Common myeloid progenitor, CD34-positive (primary cell): Measurements from ENCODE around the gene CHST6.

Experiments used
- CTCF ChIA-PET: fragments of 350-600 bp; sonication (Branson Sonifier 250); formaldehyde crosslinking; loops from one replicate; lab custom pipeline; 2021; ENCODE audit warnings: antibody characterized with exemption; lab: Charles Lee
- POLR2A ChIA-PET: fragments of 350-600 bp; sonication (Branson Sonifier 250); formaldehyde crosslinking; loops from one replicate; lab custom pipeline; 2021; ENCODE audit warnings: antibody characterized with exemption; lab: Charles Lee
- DNase-seq, 3 donors: peaks; one replicate each; pipeline versions ENCODE4 v3.0.0 to v3.0.0-alpha.2; 2013
- H3K27ac ChIP-seq, 2 experiments: 1 replicate in 1 of 2; 2 replicates in 1 of 2; pipeline ENCODE4 v1.7.0; 2013; ENCODE audit warnings: inconsistent platforms in 2 of 2, low read length in 2 of 2, mild to moderate bottlenecking in 2 of 2, low read depth in 1 of 2, moderate library complexity in 1 of 2; ENCODE audit not compliant: severe bottlenecking in 2 of 2, insufficient read depth in 1 of 2, poor library complexity in 1 of 2
- H3K27me3 ChIP-seq, 5 experiments: replicated peaks in 2 of 5; 1 replicate in 3 of 5; 2 replicates in 2 of 5; pipeline versions ENCODE4 v1.6.1 to v1.7.0; 2013; ENCODE audit warnings: low read length in 4 of 5, mild to moderate bottlenecking in 2 of 5, moderate library complexity in 2 of 5, inconsistent platforms in 1 of 5; ENCODE audit not compliant: insufficient read depth in 5 of 5, control insufficient read depth in 4 of 5
- H3K36me3 ChIP-seq, 4 experiments: 1 replicate in 2 of 4; 2 replicates in 2 of 4; pipeline versions ENCODE4 v1.6.1 to v1.7.0; 2013; ENCODE audit warnings: low read length in 3 of 4, control low read depth in 1 of 4, mild to moderate bottlenecking in 1 of 4; ENCODE audit not compliant: control insufficient read depth in 4 of 4, insufficient read depth in 4 of 4
- H3K4me1 ChIP-seq, 4 experiments: 1 replicate in 3 of 4; 2 replicates in 1 of 4; pipeline versions ENCODE4 v1.6.1 to v1.7.1; 2013; ENCODE audit warnings: low read length in 3 of 4, mild to moderate bottlenecking in 3 of 4, control low read depth in 1 of 4, inconsistent platforms in 1 of 4, moderate library complexity in 1 of 4; ENCODE audit not compliant: control insufficient read depth in 4 of 4, insufficient read depth in 4 of 4; ENCODE audit errors: control extremely low read depth in 1 of 4
- H3K4me3 ChIP-seq, 7 experiments: 1 replicate in 4 of 7; 2 replicates in 3 of 7; pipeline versions ENCODE4 v1.5.1 to v1.7.0; 2013; ENCODE audit warnings: mild to moderate bottlenecking in 7 of 7, low read length in 6 of 7, moderate library complexity in 6 of 7, inconsistent platforms in 2 of 7, low read depth in 2 of 7, control low read depth in 1 of 7; ENCODE audit not compliant: insufficient read depth in 4 of 7, control insufficient read depth in 1 of 7; ENCODE audit errors: extremely low read depth in 1 of 7
- H3K9me3 ChIP-seq, 5 experiments: 1 replicate in 4 of 5; 2 replicates in 1 of 5; pipeline versions ENCODE4 v1.6.1 to v1.7.1; 2013; ENCODE audit warnings: low read length in 4 of 5, mild to moderate bottlenecking in 2 of 5, inconsistent platforms in 1 of 5, low read depth in 1 of 5, moderate library complexity in 1 of 5; ENCODE audit not compliant: control insufficient read depth in 4 of 5, insufficient read depth in 2 of 5; ENCODE audit errors: control extremely low read depth in 1 of 5
- WGBS: methylation state at CpG from one replicate; pipeline ENCODE4 v1.1.5; 2013; ENCODE audit not compliant: insufficient coverage; 5-methylcytosine and 5-hydroxymethylcytosine counted together

The CHST6 gene

DNA sequence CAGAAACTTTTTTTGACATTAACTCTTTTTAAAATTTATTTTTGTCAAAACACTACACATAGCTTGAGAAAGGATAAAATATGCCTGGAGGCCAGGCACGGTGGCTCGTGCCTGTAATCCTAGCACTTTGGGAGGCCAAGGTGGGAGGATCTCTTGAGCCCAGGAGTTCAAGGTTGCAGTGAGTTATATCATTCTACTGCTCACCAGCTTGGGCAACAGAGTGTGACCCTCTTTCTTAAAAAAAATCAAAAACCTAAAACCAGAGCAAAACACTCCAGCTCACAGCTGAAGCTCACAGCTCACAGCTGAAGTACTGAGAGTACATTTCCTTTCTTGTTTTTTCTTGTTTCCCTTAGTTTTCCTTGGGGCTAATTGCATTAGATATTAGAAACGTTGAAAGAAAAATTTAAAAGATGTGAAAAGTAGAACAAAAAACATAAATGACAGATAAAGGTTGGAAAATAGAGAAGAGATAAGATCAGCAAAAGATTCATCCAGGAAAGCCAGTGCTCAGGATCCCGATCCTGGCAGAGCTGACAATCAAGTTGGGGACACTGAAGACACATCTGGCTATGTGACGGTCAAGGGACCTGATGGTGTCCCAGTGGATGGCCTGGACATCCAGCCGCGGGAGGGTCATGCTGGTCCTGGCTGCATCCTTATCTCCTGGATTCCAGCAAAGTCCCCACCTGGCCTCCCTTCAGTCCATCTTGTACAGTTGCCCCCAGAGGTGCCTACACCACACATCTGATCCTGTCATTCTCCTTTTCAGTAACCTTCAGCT is 9.8 kb downstream of the CHST6 start:
- DNase-seq = no peak
- Histone ChIP-seq H3K36me3 (no peaks in the 10 kb centered on the region), H3K4me3 (no peak overlapping the region), H3K27ac (no peak overlapping the region), H3K27me3 (no peaks in the 10 kb centered on the region), H3K9me3 (no peaks in the 10 kb centered on the region), H3K4me1 (no peaks in the 10 kb centered on the region)
- 99% methylated on average over 7 of the region's 7 CpGs for WGBS
- CTCF ChIA-PET = interaction anchor here (0.7 kb wide), 1 partner anchor 32 kb away, joined by 3 read pairs; no protein-coding TSS in a partner anchor
- POLR2A ChIA-PET = no interaction called here

DNA sequence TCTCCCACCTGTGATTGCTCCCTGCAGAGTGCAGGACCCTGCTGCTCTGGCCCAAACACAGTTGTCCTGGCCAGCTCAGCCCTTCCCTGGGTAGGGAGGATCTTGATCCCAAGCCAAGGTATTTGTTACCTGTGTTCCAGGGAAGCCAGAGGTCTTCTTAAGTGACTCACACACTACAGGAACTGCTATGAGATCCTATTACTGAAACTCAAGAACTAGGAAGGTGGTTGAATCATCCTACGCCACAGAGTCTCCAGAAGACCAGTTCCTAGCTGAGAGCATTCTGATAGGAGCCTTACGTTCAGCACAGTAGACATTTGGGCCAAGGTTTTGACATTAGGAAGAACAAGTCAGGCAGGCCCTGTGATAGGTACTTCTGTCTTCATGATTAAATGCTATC is 12.0 kb downstream of the CHST6 start:
- ChIA-PET CTCF (interaction anchor here (1.2 kb wide), 1 partner anchor 11 kb away, joined by 5 read pairs; no protein-coding TSS in a partner anchor), POLR2A (no interaction called here)
- Histone ChIP-seq H3K27me3 (no peaks in the 10 kb centered on the region), H3K4me3 (no peak overlapping the region), H3K27ac (no peak overlapping the region), H3K36me3 (no peaks in the 10 kb centered on the region), H3K4me1 (no peaks in the 10 kb centered on the region), H3K9me3 (no peaks in the 10 kb centered on the region)
- WGBS = 97% methylated on average over 2 of the region's 2 CpGs
- no peak for DNase-seq

DNA sequence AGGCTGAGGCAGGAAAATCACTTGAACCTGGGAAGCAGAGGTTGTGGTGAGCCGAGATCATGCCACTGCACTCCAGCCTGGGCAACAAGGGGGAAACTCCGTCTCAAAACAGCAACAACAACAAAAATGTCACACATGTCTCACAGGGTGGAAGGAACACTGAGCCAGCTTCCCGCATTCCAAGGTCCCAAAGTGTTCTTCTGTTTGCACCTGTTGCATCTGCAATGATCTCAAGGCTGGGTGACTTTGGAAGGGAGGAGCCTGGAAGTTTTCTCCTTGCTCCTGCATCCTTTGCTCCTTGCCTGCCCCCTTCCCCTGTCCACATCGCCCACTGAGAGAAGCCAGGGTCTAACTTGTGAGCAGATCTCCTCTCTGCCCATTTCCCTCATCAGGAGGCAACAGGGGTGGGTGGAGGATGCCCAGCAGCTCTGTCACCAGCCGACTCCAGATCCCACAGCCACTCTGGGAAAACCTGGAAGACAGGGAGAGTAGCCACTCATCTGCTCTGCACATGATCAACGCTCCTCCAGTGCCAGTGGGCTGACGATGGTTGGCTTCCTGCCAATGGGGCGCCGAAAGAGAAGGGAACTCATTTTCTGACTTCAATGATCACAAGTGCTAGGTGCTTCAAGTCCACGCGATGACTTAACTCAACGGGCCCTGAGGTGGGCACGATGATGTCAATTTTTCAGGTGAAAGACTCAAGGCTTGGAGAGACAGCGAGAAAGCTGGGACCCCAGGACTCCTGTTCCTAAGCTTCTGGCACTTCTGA is 12.6 kb downstream of the CHST6 start:
- H3K27ac ChIP-seq = no peak overlapping the region
- CTCF ChIA-PET = interaction anchor here (1.0 to 1.2 kb wide), 2 partner anchors 10 to 34 kb away, joined by 3 to 5 read pairs; no protein-coding TSS in a partner anchor
- H3K4me1 ChIP-seq = no peaks in the 10 kb centered on the region
- H3K4me3 ChIP-seq = no peak overlapping the region
- H3K36me3 ChIP-seq = no peaks in the 10 kb centered on the region
- WGBS = 76% methylated on average over 13 of the region's 14 CpGs
- H3K9me3 ChIP-seq = no peaks in the 10 kb centered on the region
- POLR2A ChIA-PET = no interaction called here
- H3K27me3 ChIP-seq = no peaks in the 10 kb centered on the region
- DNase-seq = no peak

DNA sequence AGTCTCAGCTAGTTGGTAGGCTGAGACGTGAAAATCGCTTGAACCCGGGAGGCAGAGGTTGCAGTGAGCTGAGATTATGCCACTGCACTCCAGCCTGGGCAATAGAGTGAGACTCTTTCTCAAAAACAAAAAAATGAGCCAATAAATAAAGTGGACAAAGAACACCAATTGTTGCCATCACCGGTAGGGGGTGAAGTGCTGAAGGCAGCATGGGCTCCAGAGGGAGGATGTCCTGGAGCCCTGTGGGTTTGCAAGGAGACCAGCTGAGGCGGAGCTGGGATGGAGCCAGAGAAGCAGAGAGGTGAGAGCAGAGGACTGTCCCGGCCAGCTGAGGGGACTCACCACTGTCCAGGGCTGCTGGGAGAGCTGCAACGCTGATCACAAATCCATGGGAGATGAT is 13.8 kb downstream of the CHST6 start:
- Histone ChIP-seq H3K4me3 (no peak overlapping the region), H3K36me3 (no peaks in the 10 kb centered on the region), H3K27me3 (peaks cover 0 to 5% (median 0%) of the 10 kb centered on the region in 5 experiments), H3K27ac (no peak overlapping the region), H3K4me1 (no peaks in the 10 kb centered on the region), H3K9me3 (no peaks in the 10 kb centered on the region)
- ChIA-PET POLR2A (interaction anchor here (0.6 kb wide), 1 partner anchor 42 kb away, joined by 6 read pairs; no protein-coding TSS in a partner anchor), CTCF (interaction anchor here (1.0 kb wide), 1 partner anchor 36 kb away, joined by 3 read pairs; no protein-coding TSS in a partner anchor)
- WGBS = 96% methylated on average over 6 of the region's 7 CpGs
- DNase-seq = no peak

DNA sequence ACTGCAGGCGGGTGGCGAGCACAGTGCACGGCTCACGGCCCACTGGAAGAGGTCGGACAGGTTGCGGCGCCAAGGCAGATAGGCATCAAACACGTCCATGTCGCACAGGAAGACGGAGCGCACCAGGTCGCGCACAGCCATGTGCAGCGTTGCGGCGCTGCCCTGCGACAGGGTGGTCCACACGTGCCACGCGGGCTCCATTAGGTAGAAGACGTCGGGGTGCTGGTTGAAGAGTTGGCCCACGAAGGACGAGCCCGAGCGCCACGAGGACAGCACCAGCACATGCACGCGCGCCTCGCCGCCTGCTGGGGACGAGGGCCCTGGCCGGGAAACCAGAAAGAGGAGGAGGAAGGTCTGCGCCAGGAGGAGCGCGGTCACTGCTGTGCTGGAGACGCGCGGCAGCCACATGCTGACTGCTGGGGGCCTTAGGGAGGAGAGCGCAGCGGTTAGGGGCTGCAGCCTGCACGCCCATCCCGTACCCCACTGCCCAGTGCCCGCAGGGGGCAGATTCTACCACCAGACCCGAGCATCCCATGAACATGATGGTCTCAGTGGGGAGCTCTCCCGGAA is 15.7 kb downstream of the CHST6 start:
- no peaks in the 10 kb centered on the region for H3K9me3 ChIP-seq
- no peak for DNase-seq
- WGBS = 96% methylated on average over 40 of the region's 47 CpGs
- peaks cover 0 to 5% (median 0%) of the 10 kb centered on the region in 5 experiments for H3K27me3 ChIP-seq
- H3K4me1 ChIP-seq = no peaks in the 10 kb centered on the region
- POLR2A ChIA-PET = no interaction called here
- H3K27ac ChIP-seq = no peak overlapping the region
- H3K36me3 ChIP-seq = no peaks in the 10 kb centered on the region
- H3K4me3 ChIP-seq = no peak overlapping the region
- CTCF ChIA-PET = no interaction called here

DNA sequence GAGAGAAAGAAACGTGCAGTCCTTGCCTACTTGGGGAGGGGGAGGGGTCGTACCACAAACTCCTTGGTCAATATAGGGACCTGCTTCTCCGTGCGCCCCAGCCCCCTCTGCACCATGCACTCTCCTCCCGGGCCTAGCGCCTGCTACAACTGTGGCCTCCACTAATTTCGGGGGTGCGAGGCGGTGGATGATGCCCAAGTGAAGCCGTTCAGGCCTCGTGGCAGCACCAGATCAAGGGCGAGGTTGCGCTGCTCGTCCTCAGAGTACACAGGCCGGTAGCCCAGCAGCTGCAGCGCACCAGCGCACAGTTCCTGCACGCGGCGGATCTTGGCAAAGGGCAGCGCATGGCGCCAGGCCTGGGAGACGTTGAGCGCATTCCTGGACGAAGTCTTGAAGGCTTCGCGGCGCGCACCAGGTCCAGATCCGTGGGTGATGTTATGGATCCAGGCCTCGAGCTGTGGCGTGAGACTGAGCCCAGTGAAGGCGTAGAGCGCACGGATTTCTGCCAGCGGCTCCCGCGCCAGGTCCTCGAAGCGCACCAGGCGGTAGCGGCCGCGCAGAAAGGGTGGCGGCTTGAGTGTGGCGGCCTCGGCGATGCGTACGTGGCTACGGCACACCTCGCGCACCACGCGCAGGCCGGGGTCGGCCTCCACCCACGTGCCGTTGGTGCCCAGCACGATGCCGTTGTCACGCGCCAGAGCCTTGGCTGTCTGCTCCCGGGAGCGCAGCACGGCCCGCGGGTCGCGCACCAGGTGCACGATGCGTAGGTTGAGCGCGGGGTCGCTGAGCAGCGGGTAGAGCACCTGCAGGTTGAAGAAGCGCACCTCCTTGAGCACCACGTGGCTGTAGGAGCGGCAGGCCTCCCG is 16.5 kb downstream of the CHST6 start:
- CTCF ChIA-PET = interaction anchor here (1.4 kb wide), 1 partner anchor 32 kb away, joined by 3 read pairs; no protein-coding TSS in a partner anchor

More for the DNA sequence above, 16.5 kb downstream of the CHST6 start:
- Histone ChIP-seq H3K4me1 (no peaks in the 10 kb centered on the region), H3K27ac (no peak overlapping the region), H3K27me3 (peaks cover 0 to 5% (median 0%) of the 10 kb centered on the region in 5 experiments), H3K9me3 (no peaks in the 10 kb centered on the region), H3K36me3 (no peaks in the 10 kb centered on the region), H3K4me3 (no peak overlapping the region)
- no peak for DNase-seq
- WGBS = 95% methylated on average over 74 of the region's 80 CpGs
- POLR2A ChIA-PET = no interaction called here
